Cardiac fibroblast (primary cell): ENCODE results near the gene CLIC1.

Experiments
- DNase-seq, 2 donors: peaks; one replicate each; pipeline versions ENCODE4 v3.0.0 to v3.0.0-alpha.2; 2010; ENCODE audit warnings: low read depth in 2 of 2
- H3K4me3 ChIP-seq, 2 donors: replicated peaks in 1 of 2; 1 replicate in 1 of 2; 2 replicates in 1 of 2; pipeline ENCODE4 v1.5.1; 2011; ENCODE audit warnings: low read depth in 2 of 2, low read length in 2 of 2, mild to moderate bottlenecking in 2 of 2, moderate library complexity in 1 of 2
- CTCF ChIP-seq: IDR thresholded peaks from one replicate; pipeline ENCODE4 v1.5.1; 2011; ENCODE audit warnings: low read depth, mild to moderate bottlenecking, low read length, inconsistent platforms

The CLIC1 gene

DNA sequence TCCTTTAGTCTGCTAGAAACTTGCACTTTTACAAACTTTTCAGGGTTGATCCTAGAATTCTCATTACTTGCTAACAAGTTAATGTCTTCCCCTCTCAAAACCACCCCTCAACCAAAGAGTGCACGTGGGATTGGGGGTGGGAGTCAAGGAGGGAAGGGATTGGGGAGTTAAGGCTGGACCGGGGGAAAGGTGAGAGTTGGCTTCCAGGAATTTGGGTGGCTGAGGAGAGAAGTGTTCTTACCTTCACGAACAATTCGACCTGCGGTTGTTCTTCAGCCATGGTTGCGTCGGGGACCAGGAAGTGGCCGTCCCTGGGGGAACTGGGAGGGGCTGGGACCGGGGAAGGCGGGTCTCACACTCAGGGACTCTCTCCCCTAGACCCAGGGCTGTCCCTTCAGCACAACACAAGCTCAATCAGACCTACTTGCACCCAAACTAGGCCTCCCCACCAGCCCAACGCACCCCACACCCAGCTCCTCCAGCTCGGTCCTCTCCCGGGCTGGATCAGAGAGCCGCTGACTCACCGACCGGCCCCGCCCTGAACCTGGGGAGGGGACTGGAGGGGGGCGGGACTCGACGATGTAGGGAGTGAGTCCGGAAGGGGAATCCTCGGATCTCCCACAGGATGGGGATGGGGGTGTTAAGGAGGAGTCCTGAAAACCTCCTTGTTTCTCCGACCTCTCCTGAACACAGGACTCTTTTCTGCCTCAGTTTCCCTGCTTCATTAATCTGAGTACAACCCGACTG is at the start of gene CLIC1:
Gene CLIC1, minus strand, starts transcription at position 510 of the 747 bp plus-strand sequence. Its CDS starts 230 bp downstream, at position 280.
- DNase-seq = peak; percentile 84
- no peak for TF ChIP-seq CTCF
- peak within 1 kb of the TSS; percentile 85 to 88 for H3K4me3 ChIP-seq

GRCh38 chr6:31785475-31785874 is 49.1 kb upstream of the CLIC1 start:
- H3K4me3 ChIP-seq = no peak overlapping the region
- DNase-seq = no peak
- no peak for TF ChIP-seq CTCF

DNA sequence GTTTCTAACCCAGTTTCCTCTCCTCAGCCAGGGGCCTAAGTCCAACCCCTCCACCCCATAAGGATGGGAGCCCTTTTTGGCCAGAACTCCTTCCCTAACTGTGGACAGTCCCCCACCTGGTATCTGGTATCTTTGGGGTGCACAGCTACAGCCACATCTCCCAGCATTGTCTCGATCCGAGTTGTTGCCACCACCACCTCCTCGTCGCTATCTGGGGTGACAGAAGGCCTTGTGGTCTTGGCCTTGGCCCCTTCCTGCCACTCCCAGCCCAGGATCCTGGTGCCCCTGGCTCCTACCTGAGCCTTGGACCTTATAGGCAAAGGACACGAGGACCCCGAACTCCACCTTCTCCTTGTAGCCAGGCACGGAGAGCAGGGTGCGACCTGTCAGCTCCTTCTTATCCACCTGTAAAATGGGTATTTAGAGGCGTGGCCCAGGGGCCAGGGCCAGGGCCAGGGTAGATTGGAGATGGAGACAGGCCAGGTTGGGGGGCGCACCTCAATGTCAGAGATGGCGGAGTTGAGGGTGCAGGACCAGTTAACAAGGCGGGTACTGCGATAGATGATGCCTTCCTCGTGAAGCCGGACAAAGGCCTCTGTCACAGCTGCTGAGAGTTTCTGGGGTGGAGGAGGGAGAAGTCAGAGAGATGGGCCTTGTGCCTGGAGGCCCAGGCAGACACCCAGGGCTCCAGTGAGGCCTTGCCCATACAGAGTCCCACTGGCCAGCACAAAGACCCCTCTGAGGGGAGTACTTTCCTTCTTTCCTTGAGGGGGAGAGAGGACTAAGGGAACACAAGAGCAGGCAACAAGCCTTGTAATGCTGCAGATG is 48.0 kb upstream of the CLIC1 start:
- DNase-seq = no peak
- TF ChIP-seq CTCF = no peak
- no peak overlapping the region for H3K4me3 ChIP-seq

- H3K4me3 ChIP-seq = no peak overlapping the region
These were observed 46.0 kb upstream of the CLIC1 start for GRCh38 chr6:31782126-31782855.

GRCh38 chr6:31781244-31782125 is 45.2 kb upstream of the CLIC1 start:
- no peak for DNase-seq
- H3K4me3 ChIP-seq = no peak overlapping the region
- TF ChIP-seq CTCF = no peak

More at GRCh38 chr6:31782126-31782855, 46.0 kb upstream of the CLIC1 start:
- DNase-seq = no peak
- TF ChIP-seq CTCF = no peak
